MV-4-11 (cell line): Measurements from ENCODE around the gene PEDS1.
"Not testable (repeated sequence)": the region's sequence is repeated elsewhere in the genome, so short reads cannot be mapped to it uniquely, and the experiment has no call there.

Experiments used
- DNase-seq: peaks from one replicate; lab custom pipeline; 2025; lab: John Stamatoyannopoulos, UW

Gene PEDS1

DNA sequence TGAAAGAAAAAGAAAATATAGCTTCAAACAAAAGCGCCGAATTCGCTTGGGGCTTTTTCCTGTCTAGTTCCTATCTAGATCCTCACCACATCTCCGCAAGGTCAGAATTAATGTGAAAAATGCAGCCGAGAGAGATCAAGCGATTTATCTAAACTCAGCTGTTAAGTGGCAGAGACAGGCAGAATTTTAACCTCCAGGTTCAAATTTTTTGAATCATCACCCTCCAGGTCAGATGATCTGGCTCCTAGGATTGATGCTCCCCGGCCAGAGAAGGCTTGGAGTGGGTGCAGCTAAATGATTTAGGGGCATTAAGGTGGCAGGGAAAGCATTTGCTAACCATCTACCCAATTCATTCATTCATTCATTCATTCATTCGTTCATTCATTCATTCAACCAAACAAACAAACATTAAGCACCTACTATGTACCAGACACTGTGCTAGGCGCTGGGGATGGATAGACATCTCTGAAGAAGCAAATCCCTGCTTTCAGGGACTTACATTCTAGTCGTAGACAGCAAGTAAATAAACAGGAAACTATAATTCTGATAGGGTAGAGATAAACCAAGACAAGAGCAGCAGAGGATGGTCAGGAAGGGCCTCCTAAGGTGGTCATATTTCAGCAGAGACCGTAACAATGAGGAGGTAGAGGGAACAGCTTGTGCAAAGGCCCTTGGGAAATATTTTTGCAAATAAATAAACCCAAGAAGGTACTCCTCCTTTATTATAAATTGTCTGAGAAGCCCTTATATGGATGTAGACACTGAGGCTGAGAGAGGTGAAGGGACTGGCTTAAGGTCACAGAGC, 39.9 kb downstream of the PEDS1 start:
- no peak for DNase-seq

DNA sequence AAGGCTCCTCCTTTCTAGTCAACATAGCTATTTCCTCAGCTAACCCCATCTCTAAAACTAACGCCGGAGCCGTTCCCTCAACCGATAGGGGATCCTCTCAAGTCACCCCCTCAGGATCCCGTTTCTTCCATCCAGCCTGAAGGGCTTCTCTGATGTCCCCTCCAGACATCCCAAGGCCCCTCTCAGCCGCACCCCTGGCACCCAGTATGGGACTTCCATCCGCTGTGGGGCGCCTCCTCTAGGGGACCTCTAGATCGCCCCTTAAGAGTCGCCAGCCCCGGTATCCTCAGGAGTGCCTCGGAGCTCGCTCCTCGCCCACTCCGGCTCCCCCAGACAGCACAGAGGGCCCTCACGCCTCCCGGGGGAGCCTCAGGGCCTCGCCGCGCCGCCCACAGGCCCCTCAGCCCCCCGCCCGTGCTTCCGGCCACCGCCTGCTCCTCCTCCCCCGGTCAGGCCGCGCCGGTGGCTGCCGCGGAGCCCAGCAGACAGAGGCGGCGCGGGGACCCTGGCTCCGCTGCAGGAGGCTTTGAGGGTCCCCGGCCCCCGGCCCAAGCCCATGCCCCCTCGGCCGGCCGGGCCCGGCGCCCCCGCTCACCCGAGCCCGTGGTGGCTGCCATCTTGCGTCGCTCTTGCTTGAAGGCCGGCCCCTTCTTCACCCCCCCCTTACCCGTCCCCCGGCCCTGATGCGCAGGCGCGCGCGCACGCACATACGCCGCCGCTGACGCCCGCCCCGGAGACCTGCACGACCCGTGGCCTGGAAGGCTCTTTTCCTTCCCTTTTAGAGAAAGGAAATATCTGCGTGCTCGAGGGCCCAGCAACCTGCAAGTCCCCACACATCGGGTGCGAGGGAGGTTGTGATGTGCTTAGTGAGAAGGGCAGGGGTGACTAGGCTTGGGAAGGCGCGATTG, 40.8 kb downstream of the PEDS1 start, which contains the start of gene UBE2V1:
TSS of gene UBE2V1 (minus strand) at position 639 of the 908 bp plus-strand sequence. CDS start at position 617, 22 bp downstream.
- DNase-seq, result peak; percentile 82

DNA sequence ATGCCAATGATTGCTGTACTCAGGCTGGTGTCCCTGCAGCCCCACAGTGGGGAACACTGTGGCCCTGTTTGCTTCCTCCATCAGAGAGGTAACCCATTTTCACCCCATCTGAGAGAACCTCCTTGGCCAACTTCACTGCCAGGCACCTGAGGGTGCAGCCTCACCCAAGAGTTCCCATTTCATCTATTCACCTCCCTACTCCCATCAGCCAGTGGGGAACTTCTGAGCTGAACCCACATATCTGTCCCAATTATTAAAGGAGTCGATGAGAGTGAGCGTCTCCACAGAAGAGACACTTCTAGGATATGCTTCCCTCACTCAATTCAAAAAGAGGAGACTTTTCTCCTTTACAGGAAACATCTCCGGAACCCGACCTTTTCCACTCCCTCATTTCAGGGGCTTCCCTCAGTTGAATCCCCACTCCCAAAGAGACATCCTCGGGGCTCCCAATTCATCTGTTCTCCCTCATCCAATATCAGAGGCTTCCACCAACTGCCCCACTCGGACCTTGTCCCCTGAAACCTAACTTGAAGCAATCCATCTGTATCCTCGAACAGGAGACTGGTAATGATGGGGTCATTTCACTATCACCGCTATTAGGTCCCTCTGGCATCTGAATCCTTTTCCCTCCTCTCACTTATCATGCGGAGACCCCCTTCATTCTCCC, 41.6 kb downstream of the PEDS1 start:
- DNase-seq, result no peak

DNA sequence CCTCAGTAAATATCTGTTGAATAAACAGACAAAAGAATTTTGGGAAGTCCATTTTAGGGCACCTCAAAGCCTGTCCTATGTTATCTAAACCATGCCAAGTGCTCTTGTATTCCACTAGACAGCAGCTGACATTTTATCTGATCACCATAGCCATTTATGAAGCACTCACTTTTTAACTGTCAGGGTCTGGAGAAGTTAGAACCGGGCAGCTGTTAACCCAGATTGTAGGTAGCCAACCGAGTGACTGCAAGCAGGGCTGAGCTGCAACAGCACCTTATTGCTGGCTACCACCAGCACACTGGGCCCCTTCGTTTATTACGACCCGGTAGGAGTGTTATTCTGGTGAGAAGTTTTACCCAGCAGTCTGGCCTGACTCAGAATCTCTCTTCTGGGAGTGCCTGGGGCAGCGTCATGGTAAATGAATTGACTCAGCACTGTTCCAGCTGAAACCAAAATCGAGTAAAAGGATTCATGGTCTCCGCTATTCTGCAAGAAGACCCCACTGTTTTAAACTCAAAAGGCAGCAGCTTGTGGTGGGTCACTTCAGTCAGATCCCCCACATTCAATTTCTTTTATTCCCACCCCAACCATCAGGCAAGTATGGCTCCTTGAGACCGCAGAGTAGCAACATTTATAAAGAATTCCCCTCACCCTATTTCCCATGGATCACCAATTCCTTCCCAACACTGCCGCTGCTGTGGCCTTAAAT, 42.2 kb downstream of the PEDS1 start:
- no peak for DNase-seq

DNA sequence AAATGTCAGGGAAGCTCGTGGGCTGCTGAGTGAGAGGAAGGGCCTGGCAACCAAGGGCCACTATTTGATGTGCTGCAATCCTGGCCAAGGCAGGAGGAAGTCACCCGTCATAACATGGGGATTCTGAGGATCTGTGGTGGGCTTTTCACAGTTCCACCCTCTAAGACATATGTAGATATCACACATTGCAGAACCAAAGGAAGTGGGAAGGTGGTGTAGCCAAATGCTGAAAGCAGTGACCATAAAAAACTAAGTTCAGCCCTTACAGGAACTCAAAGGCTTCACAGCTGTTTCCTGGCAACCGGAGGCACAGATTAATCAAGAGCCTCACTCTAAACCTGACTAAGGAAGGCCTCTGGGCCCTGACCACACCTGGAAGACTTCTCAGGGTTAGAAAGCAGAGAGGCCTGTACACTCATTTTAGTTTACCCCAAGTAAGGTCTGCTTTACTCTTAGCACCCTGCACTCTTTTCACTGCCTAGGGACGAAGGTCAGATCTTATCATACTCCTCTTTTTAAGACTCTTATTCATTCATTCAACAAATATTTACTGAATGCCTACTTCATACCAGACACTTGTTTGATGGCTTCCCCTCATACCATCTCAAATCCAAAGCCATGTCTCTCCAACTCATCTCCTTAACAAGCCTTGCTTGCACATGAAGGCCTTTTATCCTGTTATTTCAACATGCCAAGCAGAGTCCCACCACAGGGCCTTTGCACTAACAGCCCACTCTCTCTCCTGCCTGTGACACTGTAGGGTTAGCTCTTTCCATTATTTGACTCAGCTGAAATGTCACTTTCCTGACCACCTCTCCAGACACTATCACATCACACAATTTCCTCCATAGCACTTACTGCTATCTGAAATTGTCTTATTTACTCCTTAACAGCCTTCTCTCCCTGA, 43.1 kb downstream of the PEDS1 start:
- peak; percentile 94 for DNase-seq

DNA sequence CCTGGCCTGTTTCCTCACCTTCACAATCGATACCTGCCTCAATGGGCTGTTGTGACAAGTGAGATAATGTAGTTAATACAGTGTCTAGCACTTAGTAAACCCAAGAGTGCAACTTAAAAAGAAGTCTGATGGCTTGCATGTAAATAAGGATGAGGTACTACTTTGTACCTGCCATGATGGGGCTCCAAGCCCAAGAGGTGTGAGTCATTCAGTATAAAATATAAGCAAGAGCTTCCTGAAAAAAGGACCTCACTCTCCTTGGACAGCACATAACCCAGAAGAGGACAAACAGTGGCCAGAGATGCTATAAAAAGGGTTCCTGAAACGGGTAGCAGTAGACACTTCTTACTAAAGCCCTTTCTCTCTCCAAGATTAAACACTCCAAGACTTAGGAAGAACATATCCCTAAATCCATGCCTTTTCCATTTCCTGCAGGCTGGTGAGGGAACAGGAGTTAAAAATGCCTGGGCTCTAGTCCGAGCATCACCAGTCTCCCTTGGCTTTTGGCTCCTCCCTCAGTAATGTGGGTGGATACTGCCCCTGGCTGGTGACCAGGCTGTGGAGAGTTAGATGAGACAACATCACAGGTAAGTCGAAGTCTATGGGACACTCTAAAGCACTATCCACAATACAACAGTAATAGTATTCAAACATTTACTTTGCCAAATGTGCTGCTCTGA, 44.8 kb downstream of the PEDS1 start:
- DNase-seq, result no peak

DNA sequence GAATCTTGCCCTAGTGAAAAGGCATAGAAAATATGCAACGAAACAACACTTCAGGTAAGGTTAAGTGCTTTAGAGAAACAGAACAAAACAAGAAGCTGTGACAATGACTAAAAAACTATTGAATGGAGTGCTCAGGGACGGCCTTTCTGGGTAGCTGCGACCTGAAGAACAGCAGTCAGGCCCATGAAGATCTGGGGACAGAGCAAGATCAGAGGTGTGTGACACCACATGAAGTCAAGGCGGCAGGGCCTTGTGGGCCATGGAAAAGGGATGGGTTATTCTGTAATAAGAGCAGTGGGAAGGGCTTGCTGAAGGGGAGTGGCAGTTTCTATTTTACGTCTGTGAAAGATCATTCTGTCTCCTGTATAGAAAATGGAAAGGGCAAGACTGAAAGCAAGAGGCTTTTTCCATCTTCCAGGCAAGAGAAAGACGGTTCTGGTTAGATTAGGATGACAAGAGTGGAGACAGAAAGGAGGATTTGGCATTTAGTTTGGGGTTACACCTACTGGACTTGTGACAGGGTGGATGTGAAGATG, 45.7 kb downstream of the PEDS1 start:
- no peak for DNase-seq

DNA sequence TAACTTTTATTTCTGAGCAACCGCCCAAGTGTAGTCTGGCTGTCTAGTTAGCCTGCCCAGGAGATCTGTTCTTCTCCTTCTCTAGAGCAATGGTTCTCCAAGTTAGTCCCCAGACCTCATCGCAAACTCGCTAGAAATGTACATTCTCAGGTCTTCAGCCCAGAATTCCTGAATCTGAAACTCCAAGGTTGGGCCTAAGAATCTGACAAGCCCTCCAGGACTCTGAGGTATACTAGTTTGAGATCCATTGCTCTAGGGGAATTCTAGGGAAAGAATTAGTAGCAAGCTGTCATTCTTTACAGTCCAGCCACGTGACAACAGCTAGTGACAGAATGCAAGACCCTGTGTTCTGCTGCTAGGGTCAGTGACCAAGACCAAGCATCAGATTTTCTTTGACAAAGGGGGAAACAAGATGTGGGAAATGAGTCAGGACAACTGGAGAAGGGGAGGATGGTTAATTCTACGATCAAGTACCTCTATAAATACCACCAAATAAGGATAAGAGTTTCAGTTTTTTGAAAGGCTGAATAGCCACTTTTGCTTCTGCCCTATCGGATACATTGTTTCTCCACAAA, 46.4 kb downstream of the PEDS1 start:
- no peak for DNase-seq

DNA sequence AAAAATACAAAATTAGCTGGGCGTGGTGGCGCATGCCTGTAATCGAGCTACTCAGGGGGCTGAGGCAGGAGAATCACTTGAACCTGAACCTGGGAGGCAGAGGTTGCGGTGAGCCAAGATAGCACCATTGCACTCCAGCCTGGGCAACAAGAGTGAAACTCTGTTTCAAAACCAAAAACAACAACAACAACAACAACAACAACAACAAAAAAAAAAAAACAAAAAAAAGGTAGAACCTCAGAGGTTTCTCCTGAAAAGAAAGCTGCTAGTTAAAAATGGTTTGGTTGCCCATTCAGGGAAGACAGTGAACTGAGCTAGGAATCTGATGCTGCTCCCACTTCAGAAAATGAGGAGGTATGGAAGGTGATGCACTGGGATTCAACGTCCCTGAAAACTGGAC, 46.9 kb downstream of the PEDS1 start:
- not testable (repeated sequence) for DNase-seq
